Right atrium auricular region (tissue), 2 donors: ENCODE data around the gene NMRAL1. TPM values are rescaled to one million over a fixed set of nuclear protein-coding genes. Genes with fewer than 3 reads are reported as not detected.

Experiments
- DNase-seq: peaks from one replicate; pipeline ENCODE4 v3.0.0-alpha.2; 2019; ENCODE audit warnings: low spot score
- H3K27ac ChIP-seq, 2 donors: fragments of 200-600 bp; sonication (generic); 1 replicate in 1 of 2; 2 replicates in 1 of 2; pipeline ENCODE4 v1.5.1; 2016 to 2019
- H3K27me3 ChIP-seq, 2 donors: fragments of 200-600 bp; sonication (generic); one replicate each; pipeline versions ENCODE4 v1.5.1 to v1.6.0; 2017 to 2019
- H3K36me3 ChIP-seq: fragments of 200-600 bp; sonication (generic); one replicate; pipeline ENCODE4 v1.5.1; 2016
- H3K4me1 ChIP-seq, 2 donors: fragments of 200-600 bp; sonication (generic); one replicate each; pipeline versions ENCODE4 v1.5.1 to v1.6.0; 2017 to 2019
- H3K4me3 ChIP-seq, 2 donors: fragments of 200-600 bp; sonication (generic); 1 replicate in 1 of 2; 2 replicates in 1 of 2; pipeline ENCODE4 v1.5.1; 2017 to 2019; ENCODE audit warnings: mild to moderate bottlenecking in 1 of 2, moderate library complexity in 1 of 2
- H3K9me3 ChIP-seq, 2 donors: fragments of 200-600 bp; sonication (generic); one replicate each; pipeline ENCODE4 v1.5.1; 2019
- CTCF ChIP-seq, 2 donors: fragments of 200-600 bp; sonication (generic); IDR thresholded peaks; one replicate each; pipeline ENCODE4 v1.5.1; 2019; ENCODE audit warnings: antibody characterized with exemption in 2 of 2
- total RNA-seq, 2 donors: library from RNA; depleted of rRNA; stranded (reverse); fragments of >200 nt; gene quantifications; one replicate each; pipeline ENCODE4 v1.1.0, GENCODE V29; 2016

Gene NMRAL1
- total RNA-seq, 2 donors from 2014 or later = 18.7 to 36.3 TPM

DNA sequence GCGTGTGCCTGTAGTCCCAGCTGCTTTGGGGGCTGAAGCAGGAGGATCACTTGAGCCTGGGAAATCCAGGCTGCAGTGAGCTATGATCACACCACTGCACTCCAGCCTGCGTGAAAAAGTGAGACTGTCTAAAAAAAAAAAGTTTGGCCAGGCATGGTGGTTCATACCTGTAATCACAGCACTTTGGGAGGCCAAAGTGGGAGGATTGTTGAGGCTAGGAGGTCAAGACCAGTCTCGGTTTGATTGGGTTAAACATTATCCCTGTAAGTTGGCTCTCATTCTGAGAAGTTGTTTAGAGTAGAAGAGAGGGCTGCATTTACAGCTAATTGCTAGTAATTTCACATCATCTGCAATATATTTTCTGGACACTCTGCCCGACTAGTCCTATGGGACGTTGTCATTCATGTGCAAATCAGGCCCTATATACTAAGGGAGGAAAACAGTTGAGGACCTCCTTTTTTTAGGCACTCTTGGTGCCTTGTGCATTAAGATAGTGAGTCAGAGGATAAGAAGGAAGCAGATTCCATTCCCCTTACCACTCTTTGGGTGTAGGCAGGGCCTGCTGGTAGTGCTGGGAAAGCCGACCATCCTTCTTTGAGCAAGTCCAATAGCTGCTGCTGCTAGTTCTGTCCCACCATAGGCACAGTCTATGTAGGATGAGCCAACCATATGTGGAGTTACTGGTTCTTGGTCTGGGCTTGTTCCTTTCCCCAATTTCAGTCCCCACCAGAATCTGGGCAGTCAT is 20.5 kb upstream of the NMRAL1 start:
- H3K9me3 ChIP-seq = no peaks in the 10 kb centered on the region
- no peak for TF ChIP-seq CTCF (IDR thresholded peaks at IDR 0.05)
- DNase-seq = no peak
- H3K27me3 ChIP-seq = no peaks in the 10 kb centered on the region
- H3K27ac ChIP-seq = no peak overlapping the region
- peaks cover 19% of the 10 kb centered on the region for H3K36me3 ChIP-seq
- no peak overlapping the region for H3K4me3 ChIP-seq
- peaks cover 0 to 26% of the 10 kb centered on the region in 2 donors for H3K4me1 ChIP-seq

- H3K4me1 ChIP-seq = peaks cover 0 to 27% of the 10 kb centered on the region in 2 donors
- H3K27ac ChIP-seq = no peak overlapping the region
- H3K36me3 ChIP-seq = peaks cover 22% of the 10 kb centered on the region
- no peak for DNase-seq
- no peak for TF ChIP-seq CTCF (IDR thresholded peaks at IDR 0.05)
- no peaks in the 10 kb centered on the region for H3K9me3 ChIP-seq
- H3K27me3 ChIP-seq = no peaks in the 10 kb centered on the region
- H3K4me3 ChIP-seq = no peak overlapping the region
Observed at GRCh38 chr16:4491898-4492297, 17.5 kb upstream of the NMRAL1 start.

DNA sequence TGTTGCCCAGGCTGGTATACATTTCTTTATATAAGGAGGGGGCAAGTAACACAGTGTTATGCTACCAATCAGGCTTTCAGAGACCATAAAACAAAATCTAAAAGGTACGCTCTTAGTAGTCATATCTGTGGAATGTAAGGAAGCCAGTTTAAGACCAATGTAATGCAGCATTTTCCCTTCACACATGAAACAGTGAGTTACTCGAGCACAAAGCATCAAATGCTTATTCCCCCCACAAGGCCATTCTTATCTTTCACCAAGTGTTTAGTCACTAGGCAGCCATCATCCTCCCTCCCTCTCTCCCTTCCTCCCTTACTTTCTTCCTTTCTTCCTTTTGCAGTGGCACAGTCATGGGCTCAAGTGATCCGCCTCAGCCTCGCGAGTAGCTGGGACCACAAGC is 14.6 kb upstream of the NMRAL1 start:
- Histone ChIP-seq H3K27ac (peak overlapping the region in 1 of 2 donors; percentile 11), H3K4me3 (no peak overlapping the region), H3K9me3 (no peaks in the 10 kb centered on the region), H3K4me1 (peaks cover 0 to 32% of the 10 kb centered on the region in 2 donors), H3K27me3 (no peaks in the 10 kb centered on the region), H3K36me3 (peaks cover 26% of the 10 kb centered on the region)
- no peak for TF ChIP-seq CTCF (IDR thresholded peaks at IDR 0.05)
- DNase-seq = no peak

DNA sequence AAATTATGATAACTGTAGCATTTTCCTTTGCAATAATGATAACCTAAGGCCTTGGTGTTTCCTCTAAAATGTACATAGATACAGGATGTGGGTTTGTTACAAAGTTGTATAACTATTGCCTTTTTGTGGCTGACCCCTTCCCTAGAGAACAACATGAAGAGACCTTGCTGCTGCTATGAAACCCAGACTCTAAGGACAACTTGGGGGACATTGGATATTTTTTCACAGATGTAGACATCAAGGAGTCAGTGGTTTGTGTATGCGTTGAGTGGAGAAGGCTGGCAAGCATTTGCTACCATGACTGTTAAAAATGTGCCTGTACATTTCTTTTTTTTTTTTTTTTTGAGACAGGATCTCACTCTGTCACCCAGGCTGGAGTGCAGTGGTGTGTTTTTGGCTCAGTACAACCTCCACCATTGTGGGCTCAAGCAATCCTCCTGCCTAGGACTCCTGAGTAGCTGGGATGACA is 14.1 kb upstream of the NMRAL1 start:
- no peak for DNase-seq
- Histone ChIP-seq H3K9me3 (no peaks in the 10 kb centered on the region), H3K27me3 (no peaks in the 10 kb centered on the region), H3K4me1 (peaks cover 0 to 32% of the 10 kb centered on the region in 2 donors), H3K4me3 (no peak overlapping the region), H3K36me3 (peaks cover 31% of the 10 kb centered on the region), H3K27ac (peak overlapping the region in 1 of 2 donors; percentile 17)
- TF ChIP-seq CTCF (IDR thresholded peaks at IDR 0.05) = no peak

DNA sequence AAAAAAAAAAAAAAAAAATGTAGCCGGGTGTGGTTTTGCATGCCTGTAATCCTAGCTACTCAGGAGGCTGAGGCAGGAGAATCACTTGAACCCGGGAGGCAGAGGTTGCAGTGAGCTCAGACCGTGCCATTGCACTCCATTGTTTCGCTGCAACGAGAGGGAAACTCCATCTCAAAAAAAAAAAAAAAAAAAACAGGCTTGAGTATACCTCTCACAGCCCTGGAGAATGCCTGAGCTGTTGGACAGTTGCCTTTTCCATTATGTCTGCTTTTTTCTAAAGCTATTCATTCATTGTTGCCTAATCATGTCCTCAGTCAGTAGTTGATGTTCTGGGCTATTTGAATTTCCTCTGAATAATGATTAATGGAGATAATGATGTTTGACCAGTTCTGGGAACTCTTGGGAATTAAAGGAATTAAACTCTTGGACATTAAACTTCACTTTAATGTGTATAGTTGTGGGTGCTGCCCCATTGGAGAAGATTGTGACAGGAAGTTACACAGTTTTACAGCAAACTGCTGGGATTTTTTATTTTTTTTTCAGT is 13.6 kb upstream of the NMRAL1 start:
- no peak for TF ChIP-seq CTCF (IDR thresholded peaks at IDR 0.05)
- H3K27me3 ChIP-seq = no peaks in the 10 kb centered on the region
- H3K4me3 ChIP-seq = no peak overlapping the region
- H3K36me3 ChIP-seq = peaks cover 32% of the 10 kb centered on the region
- H3K27ac ChIP-seq = peak overlapping the region in 1 of 2 donors; percentile 17
- H3K4me1 ChIP-seq = peaks cover 0 to 32% of the 10 kb centered on the region in 2 donors
- no peak for DNase-seq
- no peaks in the 10 kb centered on the region for H3K9me3 ChIP-seq
